Activated CD8-positive, alpha-beta memory T cell treated with anti-CD3 and anti-CD28 coated beads for 1 hour (primary cell): ENCODE results near the gene ZBTB21.
"Not testable (repeated sequence)": the region's sequence is repeated elsewhere in the genome, so short reads cannot be mapped to it uniquely, and the experiment has no call there.

ENCODE experiments used
- DNase-seq, 2 donors: peaks; one replicate each; pipeline ENCODE4 v3.0.0-alpha.2; 2020; ENCODE audit warnings: low read depth in 1 of 2; ENCODE audit errors: extremely low read depth in 1 of 2

Gene ZBTB21

DNA sequence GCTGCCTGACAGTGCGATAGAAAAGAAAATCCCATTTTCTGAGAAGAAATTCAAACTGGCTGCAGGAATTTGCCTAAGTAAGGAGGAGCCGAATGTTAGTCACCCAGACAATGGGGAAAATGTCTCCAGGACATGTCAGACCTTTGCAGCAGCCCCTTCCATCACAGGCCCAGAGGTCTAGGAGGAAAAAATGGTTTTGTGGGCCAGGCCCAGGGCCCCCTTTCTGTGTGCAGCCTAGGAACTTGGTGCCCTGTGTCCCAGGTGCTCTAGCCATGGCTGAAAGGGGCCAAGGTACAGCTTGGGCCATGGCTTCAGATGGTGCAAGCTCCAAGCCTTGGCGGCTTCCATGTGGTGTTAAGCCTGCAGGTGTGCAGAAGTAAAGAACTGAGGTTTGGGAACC lies 14.6 kb downstream of the ZBTB21 start:
- DNase-seq = no peak

DNA sequence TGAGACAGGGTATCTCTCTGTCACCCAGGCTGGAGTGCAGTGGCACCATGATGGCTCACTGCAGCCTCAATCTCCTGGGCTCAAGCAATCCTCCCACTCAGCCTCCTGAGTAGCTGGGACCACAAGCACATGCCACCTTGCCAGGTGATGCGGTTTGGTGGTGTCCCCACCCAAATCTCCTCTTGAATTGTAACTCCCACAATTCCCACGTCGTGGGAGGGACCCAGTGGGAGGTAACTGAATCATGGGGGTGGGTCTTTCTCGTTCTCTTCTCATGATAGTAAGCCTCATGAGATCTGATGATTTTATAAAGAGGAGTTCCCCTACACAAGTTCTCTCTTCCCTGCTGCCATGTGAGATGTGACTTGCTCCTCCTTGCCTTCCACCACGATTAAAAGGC lies 15.5 kb downstream of the ZBTB21 start:
- DNase-seq = not testable (repeated sequence)

DNA sequence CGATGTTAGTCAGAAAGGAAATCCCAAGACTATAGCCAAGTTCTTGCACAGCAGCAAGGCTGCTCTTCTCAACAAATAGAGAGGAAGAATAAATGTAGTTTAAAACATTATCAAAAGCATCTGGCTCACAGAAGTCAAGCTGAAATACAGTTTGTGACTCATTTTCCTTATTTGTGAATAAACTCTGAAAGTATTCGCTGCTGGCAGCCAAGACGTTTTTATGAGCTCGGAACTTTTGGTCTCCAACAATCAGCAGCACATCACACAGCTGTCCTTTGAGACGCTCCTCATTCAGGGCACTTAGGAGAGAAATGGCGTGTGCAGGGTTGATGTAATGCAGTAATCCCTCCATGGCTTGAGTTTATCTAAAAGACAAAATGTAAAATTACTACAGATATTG lies 16.4 kb downstream of the ZBTB21 start:
- no peak for DNase-seq

- DNase-seq = no peak
These were observed 17.6 kb downstream of the ZBTB21 start for GRCh38 chr21:41992576-41992975.

GRCh38 chr21:41991659-41992058 lies 18.5 kb downstream of the ZBTB21 start:
- no peak for DNase-seq

DNA sequence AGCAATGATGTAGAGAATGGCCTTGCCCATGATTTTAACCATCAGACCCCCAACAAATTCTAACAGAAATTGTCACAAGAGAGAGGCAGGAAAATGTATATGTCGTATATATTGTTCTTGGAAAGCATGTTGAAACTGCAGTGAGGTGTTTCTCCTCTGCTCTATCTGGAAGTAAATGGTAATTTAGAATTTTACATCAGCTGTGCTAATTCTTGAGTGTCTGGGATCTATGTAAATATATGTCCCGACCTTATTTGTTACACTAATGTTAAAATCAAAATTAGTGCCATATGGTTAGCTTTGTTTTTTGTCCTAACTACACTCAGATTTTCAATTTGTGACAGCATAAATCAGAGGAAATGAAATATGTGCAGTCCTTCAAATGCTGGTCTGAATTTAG lies 20.5 kb downstream of the ZBTB21 start:
- DNase-seq = no peak

DNA sequence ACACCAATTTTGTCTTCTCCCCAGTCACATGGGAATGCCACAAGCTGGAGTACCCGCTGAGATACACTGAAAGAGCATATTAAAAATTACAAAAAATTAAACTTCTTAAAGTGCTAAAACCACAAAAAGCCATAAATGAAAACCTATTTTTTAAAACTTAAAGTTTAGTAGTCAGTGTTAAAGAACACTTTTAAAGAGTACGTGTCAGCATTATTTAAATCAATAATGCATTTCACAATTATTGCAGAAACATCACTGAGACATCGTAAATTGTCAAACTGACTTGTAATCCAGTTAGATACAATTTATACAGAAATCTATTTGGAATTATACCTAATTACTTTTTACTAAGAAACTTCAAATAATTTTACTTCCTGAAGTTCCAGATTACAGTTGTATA lies 22.9 kb downstream of the ZBTB21 start:
- no peak for DNase-seq

DNA sequence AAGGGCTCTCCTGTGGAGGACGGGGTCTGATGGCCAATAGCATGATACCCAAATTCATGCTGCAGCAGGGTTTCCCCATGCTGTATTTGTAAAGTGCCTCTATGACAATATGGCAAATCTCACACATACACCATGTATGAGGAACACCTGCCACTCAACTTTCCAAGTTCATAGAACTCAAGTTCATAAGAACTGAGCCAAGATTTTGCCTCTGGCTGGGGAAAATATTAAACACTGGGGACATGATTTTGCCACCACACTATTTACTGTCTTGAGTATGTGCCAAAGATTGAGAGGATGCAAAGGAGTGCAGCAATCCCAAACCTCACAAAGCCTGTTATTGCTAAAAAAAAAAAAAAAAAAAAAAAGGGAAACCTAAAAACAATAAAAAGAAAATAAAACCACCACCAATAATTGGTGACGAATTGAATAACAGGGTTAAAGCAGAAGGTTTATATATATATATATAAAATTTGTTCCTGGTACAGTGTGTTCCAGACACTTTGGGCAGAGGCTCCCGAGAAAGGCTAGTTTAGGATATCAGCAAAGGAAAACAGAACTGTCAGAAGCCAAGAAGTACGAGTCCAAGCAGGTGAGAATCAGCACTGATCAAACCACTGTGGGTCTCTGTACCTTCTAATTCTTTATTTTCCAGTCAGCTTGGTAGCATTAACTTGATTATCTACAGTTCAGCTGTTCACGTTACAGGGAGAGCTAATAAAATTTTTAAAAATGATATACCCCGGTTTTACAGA lies 24.3 kb downstream of the ZBTB21 start:
- no peak for DNase-seq

DNA sequence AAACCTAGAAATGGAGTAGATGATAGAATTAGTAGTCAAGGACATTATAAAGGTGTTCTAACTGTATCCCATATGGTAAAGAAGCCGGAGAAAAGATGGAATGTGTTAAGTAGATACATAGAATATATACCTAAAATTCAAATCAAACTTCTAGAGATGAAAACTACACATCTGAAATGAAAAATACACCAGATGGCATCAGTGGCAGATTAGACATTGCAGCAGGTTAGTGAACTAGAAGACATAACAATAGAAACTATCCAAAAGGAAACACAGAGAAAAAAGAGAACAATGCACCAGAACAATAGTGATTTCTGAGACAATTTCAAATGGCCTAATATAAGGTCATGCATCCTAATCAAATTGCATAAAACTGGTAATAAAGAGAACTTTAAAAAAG lies 26.9 kb downstream of the ZBTB21 start:
- DNase-seq = no peak

DNA sequence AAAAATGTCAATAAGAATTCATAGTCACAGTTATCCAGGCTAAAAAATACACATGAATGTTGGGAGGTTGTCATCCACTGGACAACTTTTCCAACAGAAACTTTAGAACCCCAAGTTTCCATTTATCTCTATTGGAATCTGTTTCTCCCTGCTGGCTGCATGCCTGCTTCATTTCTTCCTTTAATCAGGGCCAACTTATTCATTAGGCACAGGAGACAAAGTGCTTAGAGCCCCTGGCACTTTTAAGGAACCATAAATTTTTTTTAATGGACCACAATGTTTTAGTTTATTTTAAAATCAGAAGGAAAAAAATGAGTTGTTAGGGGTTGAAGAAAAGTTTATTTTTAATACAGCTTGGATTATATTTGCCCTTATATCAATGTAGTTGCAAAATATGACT lies 29.6 kb downstream of the ZBTB21 start:
- no peak for DNase-seq

DNA sequence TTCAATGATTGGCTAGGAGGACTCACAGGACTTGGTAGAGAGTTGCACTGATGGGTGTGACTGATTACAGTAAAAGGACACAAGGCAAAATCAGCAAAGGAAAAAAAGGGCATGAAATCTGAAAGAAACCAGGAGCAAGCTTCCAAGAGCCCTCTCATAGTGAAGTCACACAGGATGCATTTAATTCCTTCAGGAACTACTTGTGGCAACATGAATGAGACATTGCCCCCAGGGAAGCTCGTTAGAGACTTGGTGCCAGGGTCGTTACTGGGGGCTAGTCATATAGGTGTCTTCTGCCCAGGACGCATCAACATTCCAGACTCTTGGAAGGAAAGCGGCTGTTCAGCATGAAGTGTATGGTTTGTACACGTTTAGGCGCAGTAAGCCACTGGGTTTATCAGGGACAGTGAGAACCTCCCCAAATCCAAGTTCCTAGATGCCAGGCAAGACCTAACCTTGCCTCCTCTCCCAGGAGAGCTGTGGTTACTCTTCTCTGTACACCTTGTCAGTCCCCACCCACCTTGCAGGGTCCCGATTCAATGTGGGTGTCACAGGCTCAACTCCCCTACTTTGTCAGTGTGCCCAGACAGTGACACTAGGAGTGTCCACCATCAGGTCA lies 30.3 kb downstream of the ZBTB21 start:
- DNase-seq = no peak

DNA sequence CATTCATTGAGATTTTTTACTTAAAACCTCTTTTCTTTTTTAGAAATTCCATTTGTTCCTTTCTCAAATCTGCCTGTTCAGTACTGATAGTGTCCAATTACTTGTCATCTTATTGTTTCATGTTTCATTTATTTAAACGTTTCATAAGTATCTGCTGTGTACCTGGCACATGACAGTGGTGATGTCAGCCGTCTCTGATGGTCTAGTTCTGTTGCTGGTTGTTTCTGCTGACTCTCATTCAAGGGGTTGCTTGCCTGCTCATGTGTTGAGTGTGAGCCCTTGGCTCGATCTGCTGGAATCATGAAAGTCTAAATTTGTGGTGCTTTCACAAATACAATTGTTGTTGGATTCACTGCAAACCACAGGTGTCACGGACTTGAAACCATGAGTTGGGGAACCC lies 30.8 kb downstream of the ZBTB21 start:
- no peak for DNase-seq

DNA sequence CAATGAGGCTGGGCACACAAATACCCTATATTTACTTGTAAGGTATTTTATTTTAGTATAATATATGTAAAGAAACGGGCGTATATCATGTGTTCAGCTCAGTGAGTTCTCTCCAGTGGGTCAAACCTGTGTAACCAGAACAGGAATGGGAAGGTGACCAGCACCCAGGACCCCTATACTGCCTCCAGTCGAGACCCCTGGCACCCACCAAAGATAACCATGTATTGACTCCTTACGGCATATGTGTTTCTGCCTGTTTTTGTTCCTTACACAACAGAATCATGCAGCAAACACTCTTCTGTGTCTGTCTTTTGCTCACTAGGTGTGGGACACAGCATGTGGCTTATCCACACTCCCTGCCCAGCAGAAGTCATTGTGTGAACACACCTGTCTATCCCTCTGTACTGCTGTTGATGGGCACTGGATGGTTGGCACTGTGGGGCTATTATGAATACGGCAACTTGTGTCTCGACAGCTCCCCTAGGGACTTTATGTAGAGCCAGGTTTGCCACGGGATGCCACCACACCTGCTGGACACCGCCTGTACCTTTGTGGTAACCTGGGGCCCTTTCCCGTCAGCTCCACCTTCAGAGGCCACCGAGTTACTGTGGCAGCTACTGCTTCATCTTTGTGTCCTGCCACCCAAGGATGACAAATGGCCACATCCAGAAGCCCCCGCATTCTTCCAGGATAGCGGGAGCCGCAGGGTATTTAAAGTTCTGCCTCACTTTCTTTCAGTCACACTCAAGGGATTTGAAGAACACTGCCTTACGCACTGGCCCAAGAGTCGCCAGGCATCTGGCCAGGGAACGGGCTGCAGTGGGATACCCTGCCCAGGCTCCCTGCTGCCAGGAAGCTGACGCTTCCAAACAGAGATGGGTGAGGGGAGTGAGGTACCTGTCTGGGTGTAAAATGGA lies 32.9 kb downstream of the ZBTB21 start:
- DNase-seq = no peak

DNA sequence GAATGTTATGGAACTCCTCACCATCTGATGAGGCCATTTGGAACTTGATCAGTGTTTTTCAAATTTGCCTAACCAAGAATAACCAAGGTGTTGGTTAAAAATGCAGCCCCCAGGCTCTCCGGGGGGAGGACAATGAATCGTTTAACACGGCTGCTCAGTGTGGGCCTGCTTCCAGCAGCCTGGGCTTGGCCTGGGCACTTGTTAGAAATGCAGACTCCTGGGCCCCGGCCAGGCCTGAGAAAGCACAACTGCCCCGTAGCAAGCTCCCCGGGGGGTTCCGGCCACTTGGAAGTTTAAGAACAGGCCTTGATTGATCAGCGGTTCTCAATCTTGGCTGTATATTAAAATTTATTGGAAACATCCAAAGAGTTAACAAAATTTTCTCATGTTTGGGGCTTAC lies 33.5 kb downstream of the ZBTB21 start:
- no peak for DNase-seq

DNA sequence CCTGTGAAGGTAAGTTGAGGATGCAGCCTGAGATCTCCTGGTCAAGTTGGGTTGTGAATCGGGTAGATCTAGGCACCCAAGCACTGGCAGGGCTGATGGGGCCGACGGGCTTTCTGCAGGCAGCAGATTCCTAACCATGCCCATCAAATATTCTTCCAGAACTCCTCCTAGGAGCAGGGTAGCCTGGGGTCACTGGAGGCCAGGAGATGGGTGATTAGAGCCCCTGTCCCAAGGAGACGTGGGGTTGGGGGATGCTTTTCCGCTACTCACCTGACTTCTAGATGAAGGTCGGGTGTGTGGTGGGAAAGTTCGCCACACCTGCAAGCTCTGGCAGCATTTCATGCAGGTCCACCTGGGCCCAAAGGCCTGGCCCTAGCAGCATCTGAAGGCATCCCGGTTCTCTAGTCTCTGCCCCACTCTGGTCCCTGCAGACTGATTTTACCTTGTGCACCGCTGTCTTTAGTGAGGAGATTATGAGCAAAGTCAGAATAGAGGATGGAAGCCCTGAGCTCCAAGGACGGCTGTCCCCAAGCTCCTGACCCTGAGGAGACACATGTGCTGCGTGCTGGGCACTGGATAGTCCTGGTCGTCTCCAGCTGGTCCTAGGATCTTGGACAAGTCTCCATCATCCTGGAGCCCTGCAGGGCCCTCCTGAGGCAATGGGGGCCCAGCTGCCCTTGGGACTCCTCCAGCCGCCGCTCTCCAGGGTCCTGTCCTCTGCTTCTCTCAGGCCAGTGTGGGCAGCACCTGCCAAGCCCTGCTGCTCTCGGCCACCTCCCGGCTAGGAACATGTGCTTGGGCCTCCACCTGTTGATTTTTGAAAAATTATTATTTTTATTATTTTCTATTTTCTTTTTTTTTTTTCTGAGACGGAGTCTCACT lies 34.5 kb downstream of the ZBTB21 start:
- DNase-seq = no peak

DNA sequence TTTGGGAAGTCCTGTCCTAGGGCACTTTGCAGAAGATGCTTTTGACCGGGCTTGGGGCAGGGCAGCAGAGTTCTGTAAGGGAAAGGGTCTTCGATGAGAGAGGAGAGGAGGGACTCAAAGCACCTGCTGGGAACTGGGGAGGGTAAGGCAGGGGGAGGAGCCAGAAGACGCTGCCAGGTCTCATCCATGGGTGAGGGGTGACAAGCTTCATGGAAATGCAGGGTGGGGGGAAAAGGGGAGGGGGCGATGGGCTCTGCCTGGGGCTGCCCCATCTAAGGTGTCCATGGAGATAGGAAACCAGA lies 35.5 kb downstream of the ZBTB21 start:
- DNase-seq = no peak

DNA sequence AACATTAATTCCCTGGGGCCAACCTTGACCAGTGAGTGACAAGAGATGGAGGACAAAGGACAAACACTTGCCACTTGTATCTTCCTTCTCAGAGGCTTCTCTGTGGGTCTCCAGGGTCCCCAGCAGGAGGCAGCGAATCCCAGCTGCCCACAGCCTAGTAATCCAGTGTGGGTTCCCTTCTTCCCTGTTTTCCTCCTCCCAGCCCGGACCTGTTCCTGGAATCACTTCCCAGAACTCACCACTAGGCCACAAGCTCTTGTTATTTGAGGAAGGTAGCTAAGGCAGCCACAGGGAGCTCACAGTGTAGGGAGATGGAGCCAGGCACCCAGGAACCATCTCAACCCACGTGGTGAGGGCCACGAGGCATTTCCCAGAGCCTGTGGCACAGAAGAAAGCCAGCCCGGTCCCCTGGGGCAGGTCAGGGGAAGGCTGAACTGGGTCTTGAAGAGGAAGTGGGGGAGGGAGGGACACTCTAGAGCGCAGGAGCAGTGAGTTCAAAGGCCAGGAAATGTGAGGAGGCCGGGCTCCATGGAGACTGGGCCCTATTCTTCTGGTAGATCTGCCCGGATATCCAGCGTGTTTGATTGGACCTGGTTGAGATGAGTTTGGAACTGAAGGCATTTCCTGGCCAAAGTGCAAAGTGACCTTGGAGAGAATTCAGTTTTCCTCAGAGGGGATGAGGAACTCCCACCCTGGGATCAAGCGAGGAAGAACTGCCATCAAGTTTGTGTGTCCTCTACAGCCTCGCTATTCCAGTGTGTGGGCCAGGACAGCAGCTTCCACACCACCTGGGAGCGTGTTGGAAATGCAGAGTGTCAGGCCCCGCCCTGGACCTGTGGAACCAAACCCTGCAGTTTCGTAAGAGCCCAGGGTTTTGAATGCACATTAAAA lies 36.1 kb downstream of the ZBTB21 start:
- DNase-seq = no peak

DNA sequence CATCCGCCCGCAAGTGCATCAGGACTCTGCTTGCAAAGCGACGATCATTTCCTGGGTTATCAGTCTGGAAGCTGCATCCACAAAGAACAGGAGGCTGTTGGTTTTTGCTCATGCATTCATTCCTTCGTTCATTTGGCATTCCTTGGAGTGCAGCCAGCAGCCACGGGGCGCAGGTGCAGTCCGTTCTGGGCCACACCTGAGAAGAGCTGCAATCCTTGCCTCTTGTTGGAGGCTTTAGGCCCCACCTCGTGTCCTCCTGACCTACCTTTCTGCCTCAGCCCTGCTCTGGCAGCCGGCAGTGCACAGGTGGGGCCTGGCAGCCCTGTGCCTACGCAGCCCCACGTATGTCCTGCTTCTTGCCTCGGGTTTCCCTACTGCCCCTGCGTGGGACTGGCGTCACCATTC lies 36.7 kb downstream of the ZBTB21 start:
- DNase-seq = no peak

- DNase-seq = no peak
These were observed 37.5 kb downstream of the ZBTB21 start for GRCh38 chr21:41972511-41973205.
